Neural progenitor cell (in vitro differentiated cells): ENCODE measurements around the gene PPARG. TPM values are rescaled to one million over a fixed set of nuclear protein-coding genes. Genes with fewer than 3 reads are reported as not detected.

Experiments
- DNase-seq: peaks from one replicate; pipeline ENCODE4 v3.0.0-alpha.2; 2016; ENCODE audit warnings: low spot score
- H2AFZ ChIP-seq: fragments of 200-600 bp; sonication (generic); replicated peaks from 2 replicates; pipeline ENCODE4 v1.6.1; 2016; ENCODE audit warnings: antibody characterized with exemption
- H3F3A ChIP-seq: fragments of 200-600 bp; sonication (generic); 2 replicates; pipeline ENCODE4 v1.6.1; 2016; ENCODE audit warnings: antibody characterized with exemption, low read depth
- H3K27ac ChIP-seq: fragments of 200-600 bp; sonication (generic); 2 replicates; pipeline ENCODE4 v1.5.1; 2016; ENCODE audit warnings: mild to moderate bottlenecking
- H3K27me3 ChIP-seq: fragments of 200-600 bp; sonication (generic); 2 replicates; pipeline ENCODE4 v1.6.1; 2016; ENCODE audit warnings: mild to moderate bottlenecking, moderate library complexity
- H3K36me3 ChIP-seq: fragments of 200-600 bp; sonication (generic); 2 replicates; pipeline ENCODE4 v1.5.1; 2016
- H3K4me1 ChIP-seq: fragments of 200-600 bp; sonication (generic); 2 replicates; pipeline ENCODE4 v1.6.1; 2016; ENCODE audit warnings: mixed run types
- H3K4me2 ChIP-seq: fragments of 200-600 bp; sonication (generic); 2 replicates; pipeline ENCODE4 v1.6.1; 2016
- H3K4me3 ChIP-seq: fragments of 200-600 bp; sonication (generic); 2 replicates; pipeline ENCODE4 v1.5.1; 2016
- H3K79me2 ChIP-seq: fragments of 200-600 bp; sonication (generic); 2 replicates; pipeline ENCODE4 v1.6.1; 2016; ENCODE audit warnings: low read depth
- H3K9ac ChIP-seq: fragments of 200-600 bp; sonication (generic); 2 replicates; pipeline ENCODE4 v1.6.1; 2016
- H3K9me3 ChIP-seq: fragments of 200-600 bp; sonication (generic); 2 replicates; pipeline ENCODE4 v1.5.1; 2016; ENCODE audit warnings: low read depth
- H4K20me1 ChIP-seq: fragments of 200-600 bp; sonication (generic); 2 replicates; pipeline ENCODE4 v1.6.1; 2016; ENCODE audit warnings: low read depth
- H3K27ac Mint-ChIP-seq: 3 replicates; pipeline ENCODE4 v1.8.0; 2021; ENCODE audit warnings: mixed read lengths
- H3K27me3 Mint-ChIP-seq: 2 replicates; pipeline ENCODE4 v1.8.0; 2022; ENCODE audit warnings: low read depth, mild to moderate bottlenecking, inconsistent platforms, moderate library complexity, mixed read lengths; ENCODE audit not compliant: insufficient read depth
- H3K36me3 Mint-ChIP-seq: 3 replicates; pipeline ENCODE4 v1.8.0; 2021; ENCODE audit warnings: mixed read lengths
- H3K4me1 Mint-ChIP-seq: 3 replicates; pipeline ENCODE4 v1.8.0; 2021; ENCODE audit warnings: mixed read lengths
- H3K4me3 Mint-ChIP-seq: 3 replicates; pipeline ENCODE4 v1.8.0; 2021; ENCODE audit warnings: mild to moderate bottlenecking, moderate library complexity, mixed read lengths
- H3K9me3 Mint-ChIP-seq: 3 replicates; pipeline ENCODE4 v1.8.0; 2020; ENCODE audit warnings: mixed read lengths
- EZH2 ChIP-seq: fragments of 200-600 bp; sonication (generic); IDR thresholded peaks from 2 replicates; pipeline ENCODE4 v1.6.1; 2017; ENCODE audit warnings: antibody characterized with exemption, mild to moderate bottlenecking, moderate library complexity
- EZH2phosphoT487 ChIP-seq: fragments of 200-600 bp; sonication (generic); IDR thresholded peaks from 2 replicates; pipeline ENCODE4 v1.6.1; 2017; ENCODE audit warnings: antibody characterized with exemption
- total RNA-seq: library from RNA; depleted of rRNA; stranded (reverse); fragments of >200 nt; gene quantifications from 2 replicates; pipeline ENCODE4 v1.2.3, GENCODE V29; 2015; ENCODE audit warnings: low replicate concordance
- TF ChIP-seq, protein P1 (sequence below): fragments of 200-600 bp; sonication (generic); IDR thresholded peaks from 2 replicates; pipeline ENCODE4 v1.5.1; 2017; ENCODE audit warnings: antibody characterized with exemption, mild to moderate bottlenecking

The PPARG gene
- total RNA-seq, 1 donor from 2014 or later, result not detected

DNA sequence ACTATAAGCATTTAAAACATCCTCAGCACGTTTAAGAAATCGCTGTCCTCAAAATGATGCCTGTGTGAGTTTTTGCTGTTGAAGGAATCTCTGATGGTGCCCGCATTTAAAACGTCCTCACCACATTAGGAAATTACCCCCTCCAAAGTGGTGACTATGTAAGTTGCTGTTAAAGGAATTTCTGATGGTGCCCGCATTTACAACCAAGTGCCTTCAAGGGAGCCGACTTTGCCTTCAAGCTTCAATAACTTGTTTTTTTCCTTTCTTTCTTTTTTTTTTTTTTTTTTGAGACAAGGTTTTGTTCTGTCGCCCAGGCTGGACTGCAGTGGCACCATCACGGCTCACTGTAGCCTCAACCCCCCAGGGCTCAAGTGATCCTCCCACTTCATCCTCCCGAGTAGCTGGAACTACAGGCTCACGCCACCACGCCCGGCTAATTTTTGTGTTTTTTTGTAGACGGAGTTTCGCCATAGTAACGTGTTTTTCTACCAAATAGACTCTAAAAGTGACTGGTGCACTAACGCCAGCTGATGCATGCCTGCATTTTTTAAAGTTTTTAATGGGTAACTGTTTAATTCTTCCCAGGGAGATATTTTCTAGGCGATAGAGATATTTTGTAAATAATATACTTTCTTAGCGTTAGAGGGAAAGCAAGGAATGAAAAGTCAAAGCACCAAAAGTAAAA, 176.4 kb downstream of the PPARG start:
- Mint-ChIP-seq H3K9me3 (no peaks in the 10 kb centered on the region), H3K4me1 (no peaks in the 10 kb centered on the region), H3K27ac (no peak overlapping the region), H3K27me3 (no peaks in the 10 kb centered on the region), H3K4me3 (no peak overlapping the region), H3K36me3 (no peaks in the 10 kb centered on the region)
- no peak for DNase-seq
- H3K9ac ChIP-seq, result no peak overlapping the region
- no peak overlapping the region for H3K4me3 ChIP-seq
- no peak overlapping the region for H3K4me2 ChIP-seq
- H2AFZ ChIP-seq, result no peak overlapping the region
- H4K20me1 ChIP-seq, result no peaks in the 10 kb centered on the region
- H3K79me2 ChIP-seq, result no peaks in the 10 kb centered on the region
- H3K4me1 ChIP-seq, result no peaks in the 10 kb centered on the region
- TF ChIP-seq EZH2, result no peak
- H3F3A ChIP-seq, result no peaks in the 10 kb centered on the region
- H3K36me3 ChIP-seq, result no peaks in the 10 kb centered on the region
- no peaks in the 10 kb centered on the region for H3K27me3 ChIP-seq
- H3K9me3 ChIP-seq, result no peaks in the 10 kb centered on the region
- H3K27ac ChIP-seq, result no peak overlapping the region

DNA sequence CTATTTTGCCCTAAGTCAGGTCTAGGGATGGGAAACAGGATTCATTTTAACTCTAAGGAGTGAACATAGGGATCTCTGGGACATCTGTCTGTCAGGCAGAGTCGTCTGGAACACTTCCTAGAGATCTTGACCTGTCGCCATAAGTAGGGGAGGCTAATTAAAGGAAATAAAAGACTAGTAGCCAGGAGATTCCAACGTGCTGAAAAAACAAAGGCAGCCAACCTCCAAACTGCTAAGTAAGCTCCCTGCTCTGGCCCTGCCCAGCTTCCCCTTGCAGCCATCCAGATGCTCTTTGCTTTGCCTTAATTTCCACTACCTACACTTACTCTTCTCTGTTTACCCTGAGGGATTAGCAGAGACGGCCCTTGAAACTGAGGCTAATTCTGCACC, 177.0 kb downstream of the PPARG start:
- Histone ChIP-seq H3K4me3 (no peak overlapping the region), H3K79me2 (no peaks in the 10 kb centered on the region), H4K20me1 (no peaks in the 10 kb centered on the region), H3K9me3 (no peaks in the 10 kb centered on the region), H3K36me3 (no peaks in the 10 kb centered on the region), H2AFZ (no peak overlapping the region), H3K27me3 (no peaks in the 10 kb centered on the region), H3K9ac (no peak overlapping the region), H3K27ac (no peak overlapping the region), H3K4me1 (no peaks in the 10 kb centered on the region), H3K4me2 (no peak overlapping the region), H3F3A (no peaks in the 10 kb centered on the region)
- peak; percentile 54 for DNase-seq
- TF ChIP-seq EZH2phosphoT487 (no peak), EZH2 (no peak)
- TF ChIP-seq, protein P1, sequence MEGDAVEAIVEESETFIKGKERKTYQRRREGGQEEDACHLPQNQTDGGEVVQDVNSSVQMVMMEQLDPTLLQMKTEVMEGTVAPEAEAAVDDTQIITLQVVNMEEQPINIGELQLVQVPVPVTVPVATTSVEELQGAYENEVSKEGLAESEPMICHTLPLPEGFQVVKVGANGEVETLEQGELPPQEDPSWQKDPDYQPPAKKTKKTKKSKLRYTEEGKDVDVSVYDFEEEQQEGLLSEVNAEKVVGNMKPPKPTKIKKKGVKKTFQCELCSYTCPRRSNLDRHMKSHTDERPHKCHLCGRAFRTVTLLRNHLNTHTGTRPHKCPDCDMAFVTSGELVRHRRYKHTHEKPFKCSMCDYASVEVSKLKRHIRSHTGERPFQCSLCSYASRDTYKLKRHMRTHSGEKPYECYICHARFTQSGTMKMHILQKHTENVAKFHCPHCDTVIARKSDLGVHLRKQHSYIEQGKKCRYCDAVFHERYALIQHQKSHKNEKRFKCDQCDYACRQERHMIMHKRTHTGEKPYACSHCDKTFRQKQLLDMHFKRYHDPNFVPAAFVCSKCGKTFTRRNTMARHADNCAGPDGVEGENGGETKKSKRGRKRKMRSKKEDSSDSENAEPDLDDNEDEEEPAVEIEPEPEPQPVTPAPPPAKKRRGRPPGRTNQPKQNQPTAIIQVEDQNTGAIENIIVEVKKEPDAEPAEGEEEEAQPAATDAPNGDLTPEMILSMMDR, result no peak
- H3K4me1 Mint-ChIP-seq, result peaks cover 5% of the 10 kb centered on the region
- no peaks in the 10 kb centered on the region for H3K36me3 Mint-ChIP-seq
- no peaks in the 10 kb centered on the region for H3K27me3 Mint-ChIP-seq
- H3K4me3 Mint-ChIP-seq, result no peak overlapping the region
- H3K9me3 Mint-ChIP-seq, result no peaks in the 10 kb centered on the region
- H3K27ac Mint-ChIP-seq, result no peak overlapping the region

DNA sequence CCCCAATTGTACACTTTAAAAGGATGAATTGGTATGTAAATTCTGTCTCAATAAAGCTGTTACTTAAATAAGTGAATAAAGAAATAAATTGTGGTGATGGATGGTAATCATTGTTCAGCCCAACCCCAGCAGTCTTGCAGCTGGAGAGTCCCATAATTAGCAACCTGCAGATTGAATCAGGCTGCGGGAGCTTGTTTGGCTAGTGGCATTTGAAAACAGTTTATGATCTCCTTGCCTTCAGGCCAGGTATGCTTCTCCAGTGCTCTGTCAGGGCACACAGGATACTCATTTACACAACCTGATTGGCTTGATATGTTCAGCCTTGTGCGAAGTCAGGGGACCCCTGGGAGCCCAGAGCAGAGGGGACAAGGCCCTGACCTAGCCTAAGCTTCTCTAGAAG, 178.9 kb downstream of the PPARG start:
- Histone ChIP-seq H3K4me1 (no peaks in the 10 kb centered on the region), H3K36me3 (no peaks in the 10 kb centered on the region), H3K9me3 (no peaks in the 10 kb centered on the region), H3K27ac (no peak overlapping the region), H4K20me1 (no peaks in the 10 kb centered on the region), H3F3A (no peaks in the 10 kb centered on the region), H3K27me3 (no peaks in the 10 kb centered on the region), H2AFZ (no peak overlapping the region), H3K4me3 (no peak overlapping the region), H3K9ac (no peak overlapping the region), H3K79me2 (no peaks in the 10 kb centered on the region), H3K4me2 (no peak overlapping the region)
- Mint-ChIP-seq H3K27me3 (no peaks in the 10 kb centered on the region), H3K27ac (no peak overlapping the region), H3K9me3 (no peaks in the 10 kb centered on the region), H3K4me3 (no peak overlapping the region), H3K4me1 (peaks cover 6% of the 10 kb centered on the region), H3K36me3 (no peaks in the 10 kb centered on the region)
- DNase-seq, result no peak
- TF ChIP-seq EZH2 (no peak), EZH2phosphoT487 (no peak)
- TF ChIP-seq, protein P1, result no peak

DNA sequence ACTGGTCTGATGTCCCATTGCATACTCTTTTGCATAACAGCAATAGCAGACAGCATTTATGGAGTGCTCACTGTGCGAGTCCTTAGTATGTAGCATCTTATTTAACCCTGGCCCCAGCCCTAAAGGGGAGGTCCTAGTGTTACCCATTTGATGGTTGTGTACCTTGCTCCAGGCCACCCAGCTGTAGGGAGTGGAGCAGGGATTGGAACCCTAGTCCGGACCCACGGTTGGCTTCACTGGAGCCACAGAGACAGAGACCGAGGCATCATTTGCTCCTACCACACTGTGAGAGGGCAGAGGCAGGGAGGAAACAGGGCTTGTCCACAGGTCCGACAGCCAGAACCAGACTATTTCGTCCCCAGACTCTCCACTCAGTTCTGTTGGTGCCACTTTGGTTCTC, 179.4 kb downstream of the PPARG start:
- Histone ChIP-seq H3K9me3 (no peaks in the 10 kb centered on the region), H3K27me3 (no peaks in the 10 kb centered on the region), H3K79me2 (no peaks in the 10 kb centered on the region), H2AFZ (peak overlapping the region; percentile 24), H3F3A (no peaks in the 10 kb centered on the region), H3K4me2 (no peak overlapping the region), H3K4me3 (no peak overlapping the region), H4K20me1 (no peaks in the 10 kb centered on the region), H3K9ac (no peak overlapping the region), H3K4me1 (no peaks in the 10 kb centered on the region), H3K27ac (no peak overlapping the region), H3K36me3 (no peaks in the 10 kb centered on the region)
- no peak for DNase-seq
- TF ChIP-seq EZH2phosphoT487 (no peak), EZH2 (no peak)
- TF ChIP-seq, protein P1, result no peak
- H3K27me3 Mint-ChIP-seq, result no peaks in the 10 kb centered on the region
- no peak overlapping the region for H3K4me3 Mint-ChIP-seq
- peaks cover 6% of the 10 kb centered on the region for H3K4me1 Mint-ChIP-seq
- no peak overlapping the region for H3K27ac Mint-ChIP-seq
- no peaks in the 10 kb centered on the region for H3K9me3 Mint-ChIP-seq
- no peaks in the 10 kb centered on the region for H3K36me3 Mint-ChIP-seq
